SK-N-DZ (cell line): ENCODE measurements around the gene PCGF6.
"Not testable (repeated sequence)": the region's sequence is repeated elsewhere in the genome, so short reads cannot be mapped to it uniquely, and the experiment has no call there.

Experiments
- DNase-seq: peaks from one replicate; pipeline ENCODE4 v3.0.0-alpha.2; 2015; ENCODE audit warnings: low spot score
- small RNA-seq, 2 experiments: library from RNA; depleted of rRNA; stranded (forward); fragments of <200 nt; gene quantifications; one replicate each; pipeline ENCODE3, GENCODE V24; 2014

The PCGF6 gene

GRCh38 chr10:103258928-103259327, 92.0 kb downstream of the PCGF6 start:
- not testable (repeated sequence) for DNase-seq

GRCh38 chr10:103257812-103258211, 93.1 kb downstream of the PCGF6 start:
- no peak for DNase-seq

GRCh38 chr10:103256613-103257012, 94.3 kb downstream of the PCGF6 start:
- DNase-seq: no peak

GRCh38 chr10:103254538-103255325, 96.2 kb downstream of the PCGF6 start:
- DNase-seq: no peak

- DNase-seq: no peak
Measured at GRCh38 chr10:103254113-103254512, 96.8 kb downstream of the PCGF6 start.

Small RNA genes within 50 kb of the gene (small RNA-seq; reads per million reads assigned to genes)
- 0.16 to 0.31 reads per million in 2 experiments for gene RNU11-3P
